ENCODE results near the gene PCDHGA1.
A peak's percentile ranks its signal among the peaks of the same experiment; 100 is the strongest.

Gene PCDHGA1

DNA sequence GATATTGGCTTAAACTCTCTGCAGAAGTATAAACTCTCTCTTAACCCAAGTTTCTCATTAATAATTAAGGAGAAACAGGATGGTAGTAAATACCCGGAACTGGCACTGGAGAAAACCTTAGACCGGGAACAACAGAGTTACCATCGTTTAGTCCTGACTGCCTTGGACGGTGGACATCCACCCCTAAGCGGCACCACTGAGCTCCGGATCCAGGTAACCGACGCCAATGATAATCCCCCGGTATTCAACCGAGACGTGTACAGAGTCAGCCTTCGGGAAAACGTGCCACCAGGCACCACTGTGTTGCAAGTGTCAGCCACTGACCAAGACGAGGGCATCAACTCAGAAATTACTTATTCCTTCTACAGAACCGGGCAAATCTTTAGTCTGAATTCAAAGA lies 68.3 kb downstream of the PCDHGA1 start:
- TF ChIP-seq, protein P1, sequence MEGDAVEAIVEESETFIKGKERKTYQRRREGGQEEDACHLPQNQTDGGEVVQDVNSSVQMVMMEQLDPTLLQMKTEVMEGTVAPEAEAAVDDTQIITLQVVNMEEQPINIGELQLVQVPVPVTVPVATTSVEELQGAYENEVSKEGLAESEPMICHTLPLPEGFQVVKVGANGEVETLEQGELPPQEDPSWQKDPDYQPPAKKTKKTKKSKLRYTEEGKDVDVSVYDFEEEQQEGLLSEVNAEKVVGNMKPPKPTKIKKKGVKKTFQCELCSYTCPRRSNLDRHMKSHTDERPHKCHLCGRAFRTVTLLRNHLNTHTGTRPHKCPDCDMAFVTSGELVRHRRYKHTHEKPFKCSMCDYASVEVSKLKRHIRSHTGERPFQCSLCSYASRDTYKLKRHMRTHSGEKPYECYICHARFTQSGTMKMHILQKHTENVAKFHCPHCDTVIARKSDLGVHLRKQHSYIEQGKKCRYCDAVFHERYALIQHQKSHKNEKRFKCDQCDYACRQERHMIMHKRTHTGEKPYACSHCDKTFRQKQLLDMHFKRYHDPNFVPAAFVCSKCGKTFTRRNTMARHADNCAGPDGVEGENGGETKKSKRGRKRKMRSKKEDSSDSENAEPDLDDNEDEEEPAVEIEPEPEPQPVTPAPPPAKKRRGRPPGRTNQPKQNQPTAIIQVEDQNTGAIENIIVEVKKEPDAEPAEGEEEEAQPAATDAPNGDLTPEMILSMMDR (conservative IDR thresholded peaks at IDR 0.05; ENCODE audit: low read length) = no peak
- peak overlapping the region; percentile 17; the same call in 1 of the 2 replicates for H3K4me3 ChIP-seq (ENCODE audit: low read length)
- DNase-seq (ENCODE audit: low read depth) = no peak

DNA sequence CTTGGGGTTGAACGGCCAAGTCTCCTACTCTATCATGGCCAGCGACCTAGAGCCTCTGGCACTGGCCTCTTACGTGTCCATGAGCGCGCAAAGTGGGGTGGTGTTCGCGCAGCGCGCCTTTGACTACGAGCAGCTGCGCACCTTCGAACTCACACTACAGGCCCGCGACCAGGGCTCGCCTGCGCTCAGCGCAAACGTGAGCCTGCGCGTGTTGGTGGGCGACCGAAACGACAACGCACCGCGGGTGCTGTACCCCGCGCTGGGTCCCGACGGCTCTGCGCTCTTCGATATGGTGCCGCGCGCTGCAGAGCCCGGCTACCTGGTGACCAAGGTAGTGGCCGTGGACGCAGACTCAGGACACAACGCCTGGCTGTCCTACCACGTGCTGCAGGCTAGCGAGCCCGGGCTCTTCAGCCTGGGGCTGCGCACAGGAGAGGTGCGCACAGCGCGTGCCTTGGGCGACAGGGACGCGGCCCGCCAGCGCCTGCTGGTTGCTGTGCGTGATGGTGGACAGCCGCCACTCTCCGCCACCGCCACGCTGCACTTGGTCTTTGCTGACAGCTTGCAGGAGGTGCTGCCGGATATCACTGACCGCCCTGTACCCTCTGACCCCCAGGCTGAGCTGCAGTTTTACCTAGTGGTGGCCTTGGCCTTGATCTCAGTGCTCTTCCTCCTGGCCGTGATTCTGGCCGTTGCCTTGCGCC lies 69.4 kb downstream of the PCDHGA1 start:
- no peak for DNase-seq (ENCODE audit: low read depth)
- H3K4me3 ChIP-seq (ENCODE audit: low read length) = peak overlapping the region; percentile 22
- TF ChIP-seq, protein P1 (conservative IDR thresholded peaks at IDR 0.05; ENCODE audit: low read length) = no peak

DNA sequence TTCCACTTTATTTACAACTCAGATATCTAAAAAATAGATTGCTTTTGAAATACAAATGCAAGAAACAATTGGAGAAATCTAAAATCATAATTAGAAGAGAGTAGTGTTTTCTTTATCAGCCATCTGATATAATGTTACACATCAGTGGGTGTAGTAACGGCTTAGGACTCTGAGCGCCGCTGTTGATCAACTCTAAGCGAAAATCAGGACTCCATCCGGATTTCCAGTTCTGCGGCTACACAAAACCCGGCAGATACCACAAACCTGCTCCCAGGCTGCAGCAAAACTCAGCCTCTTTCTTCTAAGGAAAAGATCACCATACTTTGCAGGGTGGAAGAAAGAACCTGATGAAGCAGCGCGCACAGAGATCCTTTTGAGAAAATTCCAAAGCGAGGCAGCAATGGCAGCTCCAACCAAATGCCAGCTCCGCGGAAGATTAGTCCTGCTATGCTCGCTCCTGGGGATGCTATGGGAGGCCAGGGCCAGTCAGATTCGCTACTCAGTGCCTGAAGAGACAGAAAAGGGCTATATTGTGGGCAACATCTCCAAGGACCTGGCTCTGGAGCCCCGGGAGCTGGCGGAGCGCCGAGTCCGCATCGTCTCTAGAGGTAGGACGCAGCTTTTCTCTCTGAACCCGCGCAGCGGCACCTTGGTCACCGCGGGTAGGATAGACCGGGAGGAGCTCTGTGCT lies 72.4 kb downstream of the PCDHGA1 start, which contains the start of gene PCDHGA9:
PCDHGA9 (plus strand) TSS at position 226 of the 691 bp plus-strand sequence; CDS start at position 401, 175 bp downstream.
- TF ChIP-seq, protein P1 (conservative IDR thresholded peaks at IDR 0.05; ENCODE audit: low read length) = peak; percentile 50
- peak within 1 kb of the TSS; percentile 36 for H3K4me3 ChIP-seq (ENCODE audit: low read length)
- DNase-seq (ENCODE audit: low read depth) = peak; percentile 41

DNA sequence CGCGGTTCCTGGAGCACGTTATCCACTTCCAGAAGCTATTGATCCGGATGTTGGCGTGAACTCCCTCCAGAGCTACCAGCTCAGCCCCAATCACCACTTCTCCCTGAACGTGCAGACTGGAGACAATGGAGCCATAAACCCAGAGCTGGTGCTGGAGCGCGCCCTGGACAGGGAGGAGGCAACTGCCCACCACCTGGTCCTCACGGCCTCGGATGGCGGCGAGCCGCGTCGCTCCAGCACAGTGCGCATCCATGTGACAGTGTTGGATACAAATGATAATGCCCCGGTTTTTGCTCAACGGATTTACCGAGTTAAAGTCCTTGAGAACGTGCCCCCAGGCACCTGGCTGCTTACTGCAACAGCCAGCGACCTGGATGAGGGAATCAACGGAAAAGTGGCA lies 73.1 kb downstream of the PCDHGA1 start:
- DNase-seq (ENCODE audit: low read depth) = no peak
- H3K4me3 ChIP-seq (ENCODE audit: low read length) = no peak overlapping the region
- TF ChIP-seq, protein P1 (conservative IDR thresholded peaks at IDR 0.05; ENCODE audit: low read length) = no peak

DNA sequence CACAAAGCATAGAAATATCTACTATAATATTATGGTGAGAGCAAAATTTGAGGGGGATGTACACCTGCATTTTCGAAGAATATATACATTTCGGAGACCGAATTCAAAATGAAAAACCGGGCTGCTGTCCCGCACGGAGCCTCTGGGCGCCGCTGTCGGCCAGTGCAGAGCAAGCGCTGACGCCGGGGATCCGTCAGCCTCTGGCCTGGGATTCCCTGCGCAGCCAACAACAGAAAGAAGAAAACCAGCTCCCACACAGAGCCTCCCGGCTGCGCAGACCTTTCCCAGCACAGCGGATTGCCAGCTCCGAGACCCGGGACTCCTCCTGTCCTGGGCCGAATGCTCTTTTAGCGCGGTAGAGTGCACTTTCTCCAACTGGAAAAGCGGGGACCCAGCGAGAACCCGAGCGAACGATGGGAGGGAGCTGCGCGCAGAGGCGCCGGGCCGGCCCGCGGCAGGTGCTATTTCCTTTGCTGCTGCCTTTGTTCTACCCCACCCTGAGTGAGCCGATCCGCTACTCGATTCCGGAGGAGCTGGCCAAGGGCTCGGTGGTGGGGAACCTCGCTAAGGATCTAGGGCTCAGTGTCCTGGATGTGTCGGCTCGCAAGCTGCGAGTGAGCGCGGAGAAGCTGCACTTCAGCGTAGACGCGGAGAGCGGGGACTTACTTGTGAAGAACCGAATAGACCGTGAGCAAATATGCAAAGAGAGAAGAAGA lies 77.6 kb downstream of the PCDHGA1 start, which contains the start of gene PCDHGB6:
PCDHGB6 (plus strand) TSS at position 232 of the 716 bp plus-strand sequence; CDS start at position 414, 182 bp downstream.
- DNase-seq (ENCODE audit: low read depth) = peak; percentile 37
- TF ChIP-seq, protein P1 (conservative IDR thresholded peaks at IDR 0.05; ENCODE audit: low read length) = peak; percentile 59
- peak within 1 kb of the TSS; percentile 45 for H3K4me3 ChIP-seq (ENCODE audit: low read length)

DNA sequence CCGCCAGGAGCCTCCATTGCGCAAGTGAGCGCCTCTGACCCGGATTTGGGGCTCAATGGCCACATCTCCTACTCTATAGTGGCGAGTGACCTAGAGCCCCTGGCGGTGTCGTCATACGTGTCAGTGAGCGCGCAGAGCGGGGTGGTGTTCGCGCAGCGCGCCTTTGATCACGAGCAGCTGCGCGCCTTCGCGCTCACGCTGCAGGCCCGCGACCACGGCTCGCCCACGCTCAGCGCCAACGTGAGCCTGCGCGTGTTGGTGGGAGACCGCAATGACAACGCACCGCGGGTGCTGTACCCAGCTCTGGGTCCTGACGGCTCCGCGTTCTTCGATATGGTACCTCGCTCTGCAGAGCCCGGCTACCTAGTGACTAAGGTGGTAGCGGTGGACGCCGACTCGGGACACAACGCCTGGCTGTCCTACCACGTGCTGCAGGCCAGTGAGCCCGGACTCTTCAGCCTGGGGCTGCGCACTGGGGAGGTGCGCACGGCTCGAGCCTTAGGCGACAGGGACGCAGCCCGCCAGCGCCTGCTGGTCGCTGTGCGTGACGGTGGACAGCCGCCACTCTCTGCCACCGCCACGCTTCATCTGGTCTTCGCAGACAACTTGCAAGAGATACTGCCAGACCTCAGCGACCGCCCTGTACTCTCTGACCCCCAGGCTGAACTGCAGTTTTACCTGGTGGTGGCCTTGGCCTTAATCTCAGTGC lies 79.4 kb downstream of the PCDHGA1 start:
- TF ChIP-seq, protein P1 (conservative IDR thresholded peaks at IDR 0.05; ENCODE audit: low read length) = no peak
- H3K4me3 ChIP-seq (ENCODE audit: low read length) = no peak overlapping the region
- DNase-seq (ENCODE audit: low read depth) = no peak
